Vagina (tissue), 2 donors: ENCODE measurements around the gene CTH. TPM values are rescaled to one million over a fixed set of nuclear protein-coding genes. Genes with fewer than 3 reads are reported as not detected.
"Not testable (repeated sequence)": the region's sequence is repeated elsewhere in the genome, so short reads cannot be mapped to it uniquely, and the experiment has no call there.

Source experiments
- DNase-seq, 2 donors: peaks; one replicate each; pipeline ENCODE4 v3.0.0-alpha.2; 2017; ENCODE audit errors: extremely low spot score in 2 of 2
- H3K27ac ChIP-seq: fragments of 200-600 bp; sonication (generic); one replicate; pipeline ENCODE4 v1.5.1; 2019
- H3K27me3 ChIP-seq: fragments of 200-600 bp; sonication (generic); one replicate; pipeline ENCODE4 v1.5.1; 2019
- H3K36me3 ChIP-seq, 2 donors: fragments of 200-600 bp; sonication (generic); one replicate each; pipeline ENCODE4 v1.5.1; 2017 to 2019
- H3K4me1 ChIP-seq: fragments of 200-600 bp; sonication (generic); one replicate; pipeline ENCODE4 v1.5.1; 2019
- H3K4me3 ChIP-seq, 2 donors: fragments of 200-600 bp; sonication (generic); 1 replicate in 1 of 2; 2 replicates in 1 of 2; pipeline ENCODE4 v1.5.1; 2016 to 2019
- H3K9me3 ChIP-seq: fragments of 200-600 bp; sonication (generic); one replicate; pipeline ENCODE4 v1.5.1; 2019
- POLR2A ChIP-seq, 2 donors: fragments of 450-650 bp; IDR thresholded peaks; one replicate each; pipeline ENCODE4 v1.6.1; 2017; ENCODE audit warnings: antibody characterized with exemption in 2 of 2, mild to moderate bottlenecking in 2 of 2, moderate library complexity in 2 of 2
- POLR2AphosphoS5 ChIP-seq, 2 donors: sonication (generic); formaldehyde crosslinking; IDR thresholded peaks; one replicate each; pipeline ENCODE4 v1.9.0; 2017; ENCODE audit warnings: antibody characterized with exemption in 2 of 2, mild to moderate bottlenecking in 2 of 2, low read depth in 1 of 2; ENCODE audit not compliant: insufficient read depth in 1 of 2
- intact Hi-C: fragments of 100-400 bp; cut with DNase I; formaldehyde crosslinking; loops from one replicate; pipeline ENCODE4 v1.15.1; 2023
- total RNA-seq: library from RNA; depleted of rRNA; stranded (reverse); fragments of >200 nt; gene quantifications from one replicate; pipeline ENCODE4 v1.2.3, GENCODE V29; 2016
- TF ChIP-seq, protein P1 (sequence below), 3 experiments: fragments of 450-650 bp in 2 of 3; fragments of 200-600 bp in 1 of 3; sonication (generic) in 1 of 3; IDR thresholded peaks; one replicate each; pipeline ENCODE4 v1.5.1; 2017 to 2019; ENCODE audit warnings: antibody characterized with exemption in 3 of 3, mild to moderate bottlenecking in 2 of 3, moderate library complexity in 2 of 3

The CTH gene
- total RNA-seq, 1 donor from 2014 or later, result 4.2 TPM

GRCh38 chr1:70455291-70455690 lies 44.2 kb downstream of the CTH start:
- DNase-seq, result no peak
- no peaks in the 10 kb centered on the region for H3K4me1 ChIP-seq
- no peaks in the 10 kb centered on the region for H3K9me3 ChIP-seq
- H3K4me3 ChIP-seq, result no peak overlapping the region
- intact Hi-C loops, result no loop called here
- no peaks in the 10 kb centered on the region for H3K27me3 ChIP-seq
- TF ChIP-seq POLR2AphosphoS5 (IDR thresholded peaks at IDR 0.05; ENCODE audit: insufficient read depth in 1 of 2, low read depth in 1 of 2) (no peak), POLR2A (IDR thresholded peaks at IDR 0.05) (no peak)
- TF ChIP-seq, protein P1, sequence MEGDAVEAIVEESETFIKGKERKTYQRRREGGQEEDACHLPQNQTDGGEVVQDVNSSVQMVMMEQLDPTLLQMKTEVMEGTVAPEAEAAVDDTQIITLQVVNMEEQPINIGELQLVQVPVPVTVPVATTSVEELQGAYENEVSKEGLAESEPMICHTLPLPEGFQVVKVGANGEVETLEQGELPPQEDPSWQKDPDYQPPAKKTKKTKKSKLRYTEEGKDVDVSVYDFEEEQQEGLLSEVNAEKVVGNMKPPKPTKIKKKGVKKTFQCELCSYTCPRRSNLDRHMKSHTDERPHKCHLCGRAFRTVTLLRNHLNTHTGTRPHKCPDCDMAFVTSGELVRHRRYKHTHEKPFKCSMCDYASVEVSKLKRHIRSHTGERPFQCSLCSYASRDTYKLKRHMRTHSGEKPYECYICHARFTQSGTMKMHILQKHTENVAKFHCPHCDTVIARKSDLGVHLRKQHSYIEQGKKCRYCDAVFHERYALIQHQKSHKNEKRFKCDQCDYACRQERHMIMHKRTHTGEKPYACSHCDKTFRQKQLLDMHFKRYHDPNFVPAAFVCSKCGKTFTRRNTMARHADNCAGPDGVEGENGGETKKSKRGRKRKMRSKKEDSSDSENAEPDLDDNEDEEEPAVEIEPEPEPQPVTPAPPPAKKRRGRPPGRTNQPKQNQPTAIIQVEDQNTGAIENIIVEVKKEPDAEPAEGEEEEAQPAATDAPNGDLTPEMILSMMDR (IDR thresholded peaks at IDR 0.05), result no peak
- H3K27ac ChIP-seq, result no peak overlapping the region
- no peaks in the 10 kb centered on the region for H3K36me3 ChIP-seq

DNA sequence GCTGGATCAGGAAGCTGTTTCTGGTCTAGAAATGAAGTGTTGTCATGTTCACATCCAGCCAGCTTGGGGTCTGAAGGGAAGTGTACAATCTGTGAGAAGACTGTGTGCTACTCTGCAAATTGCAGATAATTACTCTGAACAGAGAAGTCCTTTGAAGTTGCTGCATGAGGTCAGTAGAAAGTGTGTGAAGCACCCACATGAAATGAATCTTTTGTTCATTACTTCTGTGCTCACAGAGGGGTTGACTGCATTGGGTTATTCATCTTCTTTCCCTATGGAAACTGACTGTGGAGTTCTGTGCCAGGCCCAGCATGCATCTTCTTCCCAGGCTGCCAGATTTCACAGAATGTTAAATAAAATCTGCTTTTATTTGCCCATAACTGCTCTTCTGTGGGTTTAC lies 47.1 kb downstream of the CTH start:
- H3K4me1 ChIP-seq, result no peaks in the 10 kb centered on the region
- TF ChIP-seq POLR2A (IDR thresholded peaks at IDR 0.05), result no peak
- TF ChIP-seq, protein P1 (IDR thresholded peaks at IDR 0.05), result no peak
- no peak for TF ChIP-seq POLR2AphosphoS5 (IDR thresholded peaks at IDR 0.05; ENCODE audit: insufficient read depth in 1 of 2, low read depth in 1 of 2)

GRCh38 chr1:70459496-70460225 lies 48.6 kb downstream of the CTH start:
- Histone ChIP-seq H3K9me3 (no peaks in the 10 kb centered on the region), H3K4me3 (no peak overlapping the region), H3K27ac (no peak overlapping the region), H3K36me3 (no peaks in the 10 kb centered on the region), H3K4me1 (no peaks in the 10 kb centered on the region), H3K27me3 (no peaks in the 10 kb centered on the region)
- intact Hi-C loops, result no loop called here
- TF ChIP-seq POLR2A (IDR thresholded peaks at IDR 0.05), result no peak
- TF ChIP-seq, protein P1 (IDR thresholded peaks at IDR 0.05), result no peak
- no peak for TF ChIP-seq POLR2AphosphoS5 (IDR thresholded peaks at IDR 0.05; ENCODE audit: insufficient read depth in 1 of 2, low read depth in 1 of 2)
- DNase-seq, result no peak

More for the DNA sequence above, 47.1 kb downstream of the CTH start:
- intact Hi-C loops, result no loop called here
- no peaks in the 10 kb centered on the region for H3K36me3 ChIP-seq
- H3K27ac ChIP-seq, result no peak overlapping the region
- DNase-seq, result no peak
- no peaks in the 10 kb centered on the region for H3K27me3 ChIP-seq
- H3K4me3 ChIP-seq, result no peak overlapping the region
- H3K9me3 ChIP-seq, result no peaks in the 10 kb centered on the region

DNA sequence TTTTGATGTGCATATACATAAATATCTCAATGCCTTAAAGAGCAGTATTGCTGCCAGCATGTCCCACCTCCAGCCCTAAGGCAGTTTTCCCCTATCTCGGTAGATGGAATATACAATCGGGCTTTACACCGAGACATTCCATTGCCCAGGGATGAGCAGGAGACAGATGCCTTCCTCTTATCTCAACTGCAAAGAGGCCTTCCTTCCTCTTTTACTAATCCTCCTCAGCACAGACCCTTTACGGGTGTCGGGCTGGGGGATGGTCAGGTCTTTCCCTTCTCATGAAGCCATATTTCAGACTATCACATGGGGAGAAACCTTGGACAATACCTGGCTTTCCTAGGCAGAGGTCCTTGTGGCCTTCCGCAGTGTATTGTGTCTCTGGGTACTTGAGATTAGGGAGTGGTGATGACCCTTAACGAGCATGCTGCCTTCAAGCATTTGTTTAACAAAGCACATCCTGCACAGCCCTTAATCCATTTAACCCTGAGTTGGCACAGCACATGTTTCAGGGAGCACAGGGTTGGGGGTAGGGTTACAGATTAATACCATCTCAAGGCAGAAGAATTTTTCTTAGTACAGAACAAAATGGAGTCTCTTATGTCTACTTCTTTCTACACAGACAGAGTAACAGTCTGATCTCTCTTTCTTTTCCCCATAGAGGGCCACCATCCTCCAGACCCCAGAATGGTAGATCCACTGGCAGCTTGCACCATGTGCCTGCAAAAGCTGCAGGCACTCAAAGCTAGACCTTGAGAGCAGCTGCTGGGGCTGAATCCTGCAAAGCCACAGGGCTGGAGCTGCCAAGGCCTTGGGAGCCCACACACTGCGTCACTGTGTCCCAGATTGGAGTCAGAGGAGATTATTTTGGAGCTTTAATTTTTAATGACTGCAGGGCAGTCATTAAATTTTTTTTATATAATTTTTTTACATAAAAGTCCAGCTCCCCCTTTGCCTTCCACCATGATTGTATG lies 50.0 kb downstream of the CTH start:
- intact Hi-C loops, result not testable (repeated sequence)

GRCh38 chr1:70462611-70463010 lies 51.5 kb downstream of the CTH start:
- Histone ChIP-seq H3K36me3 (no peaks in the 10 kb centered on the region), H3K4me1 (no peaks in the 10 kb centered on the region), H3K4me3 (no peak overlapping the region), H3K27me3 (no peaks in the 10 kb centered on the region), H3K9me3 (no peaks in the 10 kb centered on the region), H3K27ac (no peak overlapping the region)
- intact Hi-C loops, result no loop called here
- DNase-seq, result no peak
- TF ChIP-seq, protein P1 (IDR thresholded peaks at IDR 0.05), result no peak
- TF ChIP-seq POLR2A (IDR thresholded peaks at IDR 0.05) (no peak), POLR2AphosphoS5 (IDR thresholded peaks at IDR 0.05; ENCODE audit: insufficient read depth in 1 of 2, low read depth in 1 of 2) (no peak)

More for the DNA sequence above, 50.0 kb downstream of the CTH start:
- not testable (repeated sequence) for H3K4me3 ChIP-seq, H3K27ac ChIP-seq, DNase-seq, H3K36me3 ChIP-seq, H3K4me1 ChIP-seq, H3K27me3 ChIP-seq, H3K9me3 ChIP-seq
